K562 (cell line): ENCODE measurements around the gene FREM1. TPM values are rescaled to one million over a fixed set of nuclear protein-coding genes. Genes with fewer than 3 reads are reported as not detected.

Experiments
- MIER1 ChIP-seq: fragments of 450-650 bp; IDR thresholded peaks from 2 replicates; pipeline ENCODE4 v1.6.1; 2016; ENCODE audit warnings: antibody characterized with exemption, mild to moderate bottlenecking, low read depth
- POLR2G ChIP-seq: fragments of 200-400 bp; formaldehyde crosslinking; IDR thresholded peaks from 2 replicates; pipeline ENCODE4 v1.6.1; 2017; ENCODE audit warnings: low read depth, mild to moderate bottlenecking, antibody characterized with exemption, low read length, moderate library complexity
- SMAD4 ChIP-seq: fragments of 250-450 bp; sonication (Bioruptor Pico); conservative IDR thresholded peaks from 2 replicates; pipeline ENCODE4 v1.8.0; 2021; ENCODE audit warnings: inconsistent platforms, mild to moderate bottlenecking, moderate library complexity
- TAF15 ChIP-seq: fragments of 200-400 bp; formaldehyde crosslinking; IDR thresholded peaks from 2 replicates; pipeline ENCODE4 v1.6.1; 2017; ENCODE audit warnings: mild to moderate bottlenecking, low read depth, low read length, moderate library complexity
- ZNF174 ChIP-seq: fragments of 250-450 bp; sonication (Bioruptor Pico); IDR thresholded peaks from 2 replicates; pipeline ENCODE4 v1.4.0; 2020; ENCODE audit warnings: mild to moderate bottlenecking
- polyA plus RNA-seq, 8 experiments: library from polyadenylated mRNA; depleted of rRNA in 4 of 8; stranded (reverse) in 5 of 8; unstranded in 3 of 8; fragments of >200 nt; fragmentation: Nextera tagmentation in 2 of 8; fragmentation: Illumina TruSeq in 1 of 8; extraction: Ambion mirVana in 2 of 8; extraction: Trizol in 1 of 8; gene quantifications; 2 replicates each; pipeline versions ENCODE4 v1.2.1 to v1.2.3, GENCODE V29; 2011 to 2014; ENCODE audit warnings: inconsistent platforms in 1 of 8, missing spikeins in 1 of 8
- total RNA-seq, 7 experiments: library from RNA; depleted of rRNA in 6 of 7; stranded (reverse); fragments of >200 nt in 6 of 7; fragmentation: Illumina TruSeq in 2 of 7; extraction: Trizol in 2 of 7; gene quantifications; 2 replicates each; pipeline versions ENCODE4 v1.2.1 to v1.2.3, GENCODE V29; 2011 to 2021; ENCODE audit warnings: low replicate concordance in 1 of 7
- TF ChIP-seq, protein P1 (sequence below): fragments of 200-800 bp; sonication (Bioruptor generic); IDR thresholded peaks from 2 replicates; pipeline ENCODE4 v1.6.1; 2017; ENCODE audit warnings: missing genetic modification characterization, missing compliant biosample characterization
- TF ChIP-seq, protein P2 (sequence below): fragments of 450-650 bp; IDR thresholded peaks from 2 replicates; pipeline ENCODE4 v1.6.1; 2016; ENCODE audit warnings: mild to moderate bottlenecking, moderate library complexity
- TF ChIP-seq, protein P3 (sequence below): fragments of 450-650 bp; IDR thresholded peaks from 2 replicates; pipeline ENCODE4 v1.6.1; 2018; ENCODE audit not compliant: partially characterized antibody

The FREM1 gene
- total and polyA plus RNA-seq, 9 of the 15 experiments (the other 6 are each of a cell fraction or from before 2014, with no cell fraction given) = 0.03 to 0.24 (median 0.13) TPM; not detected in 2

DNA sequence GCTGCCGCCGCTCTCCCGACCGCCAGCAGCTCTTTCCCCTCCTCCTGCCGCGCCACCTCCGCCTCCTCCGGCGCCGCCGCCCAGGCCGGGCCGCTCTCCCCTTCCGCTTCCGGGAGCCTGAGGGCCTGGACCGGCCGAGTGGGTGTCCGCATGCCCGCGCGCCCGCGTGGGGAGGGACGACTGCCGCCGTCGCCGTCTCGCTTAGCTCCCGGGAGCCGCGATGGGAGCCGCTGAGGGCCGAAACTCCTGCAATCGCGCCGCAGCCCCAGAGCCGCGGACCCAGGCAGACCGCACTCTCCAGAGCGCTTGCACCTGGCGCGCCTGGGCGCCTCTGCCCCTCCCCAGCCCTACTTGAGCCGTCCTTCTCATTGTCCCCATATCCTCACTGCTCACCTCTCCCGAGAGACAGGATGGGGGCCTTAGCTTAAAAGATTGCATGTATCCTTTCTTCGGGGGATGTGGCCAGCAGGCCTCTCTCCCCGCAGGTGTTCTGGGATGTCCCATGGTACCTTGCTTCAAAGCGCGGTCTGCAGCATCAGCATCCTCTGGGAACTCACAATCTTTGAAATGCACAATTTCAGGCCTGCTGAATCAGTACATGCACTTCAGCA lies 216.9 kb downstream of the FREM1 start, which contains the start of gene ZDHHC21 (continued):
- TF ChIP-seq, protein P1, sequence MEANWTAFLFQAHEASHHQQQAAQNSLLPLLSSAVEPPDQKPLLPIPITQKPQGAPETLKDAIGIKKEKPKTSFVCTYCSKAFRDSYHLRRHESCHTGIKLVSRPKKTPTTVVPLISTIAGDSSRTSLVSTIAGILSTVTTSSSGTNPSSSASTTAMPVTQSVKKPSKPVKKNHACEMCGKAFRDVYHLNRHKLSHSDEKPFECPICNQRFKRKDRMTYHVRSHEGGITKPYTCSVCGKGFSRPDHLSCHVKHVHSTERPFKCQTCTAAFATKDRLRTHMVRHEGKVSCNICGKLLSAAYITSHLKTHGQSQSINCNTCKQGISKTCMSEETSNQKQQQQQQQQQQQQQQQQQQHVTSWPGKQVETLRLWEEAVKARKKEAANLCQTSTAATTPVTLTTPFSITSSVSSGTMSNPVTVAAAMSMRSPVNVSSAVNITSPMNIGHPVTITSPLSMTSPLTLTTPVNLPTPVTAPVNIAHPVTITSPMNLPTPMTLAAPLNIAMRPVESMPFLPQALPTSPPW = peak; percentile 26; the same call in 1 of the 2 replicates
- TF ChIP-seq, protein P2, sequence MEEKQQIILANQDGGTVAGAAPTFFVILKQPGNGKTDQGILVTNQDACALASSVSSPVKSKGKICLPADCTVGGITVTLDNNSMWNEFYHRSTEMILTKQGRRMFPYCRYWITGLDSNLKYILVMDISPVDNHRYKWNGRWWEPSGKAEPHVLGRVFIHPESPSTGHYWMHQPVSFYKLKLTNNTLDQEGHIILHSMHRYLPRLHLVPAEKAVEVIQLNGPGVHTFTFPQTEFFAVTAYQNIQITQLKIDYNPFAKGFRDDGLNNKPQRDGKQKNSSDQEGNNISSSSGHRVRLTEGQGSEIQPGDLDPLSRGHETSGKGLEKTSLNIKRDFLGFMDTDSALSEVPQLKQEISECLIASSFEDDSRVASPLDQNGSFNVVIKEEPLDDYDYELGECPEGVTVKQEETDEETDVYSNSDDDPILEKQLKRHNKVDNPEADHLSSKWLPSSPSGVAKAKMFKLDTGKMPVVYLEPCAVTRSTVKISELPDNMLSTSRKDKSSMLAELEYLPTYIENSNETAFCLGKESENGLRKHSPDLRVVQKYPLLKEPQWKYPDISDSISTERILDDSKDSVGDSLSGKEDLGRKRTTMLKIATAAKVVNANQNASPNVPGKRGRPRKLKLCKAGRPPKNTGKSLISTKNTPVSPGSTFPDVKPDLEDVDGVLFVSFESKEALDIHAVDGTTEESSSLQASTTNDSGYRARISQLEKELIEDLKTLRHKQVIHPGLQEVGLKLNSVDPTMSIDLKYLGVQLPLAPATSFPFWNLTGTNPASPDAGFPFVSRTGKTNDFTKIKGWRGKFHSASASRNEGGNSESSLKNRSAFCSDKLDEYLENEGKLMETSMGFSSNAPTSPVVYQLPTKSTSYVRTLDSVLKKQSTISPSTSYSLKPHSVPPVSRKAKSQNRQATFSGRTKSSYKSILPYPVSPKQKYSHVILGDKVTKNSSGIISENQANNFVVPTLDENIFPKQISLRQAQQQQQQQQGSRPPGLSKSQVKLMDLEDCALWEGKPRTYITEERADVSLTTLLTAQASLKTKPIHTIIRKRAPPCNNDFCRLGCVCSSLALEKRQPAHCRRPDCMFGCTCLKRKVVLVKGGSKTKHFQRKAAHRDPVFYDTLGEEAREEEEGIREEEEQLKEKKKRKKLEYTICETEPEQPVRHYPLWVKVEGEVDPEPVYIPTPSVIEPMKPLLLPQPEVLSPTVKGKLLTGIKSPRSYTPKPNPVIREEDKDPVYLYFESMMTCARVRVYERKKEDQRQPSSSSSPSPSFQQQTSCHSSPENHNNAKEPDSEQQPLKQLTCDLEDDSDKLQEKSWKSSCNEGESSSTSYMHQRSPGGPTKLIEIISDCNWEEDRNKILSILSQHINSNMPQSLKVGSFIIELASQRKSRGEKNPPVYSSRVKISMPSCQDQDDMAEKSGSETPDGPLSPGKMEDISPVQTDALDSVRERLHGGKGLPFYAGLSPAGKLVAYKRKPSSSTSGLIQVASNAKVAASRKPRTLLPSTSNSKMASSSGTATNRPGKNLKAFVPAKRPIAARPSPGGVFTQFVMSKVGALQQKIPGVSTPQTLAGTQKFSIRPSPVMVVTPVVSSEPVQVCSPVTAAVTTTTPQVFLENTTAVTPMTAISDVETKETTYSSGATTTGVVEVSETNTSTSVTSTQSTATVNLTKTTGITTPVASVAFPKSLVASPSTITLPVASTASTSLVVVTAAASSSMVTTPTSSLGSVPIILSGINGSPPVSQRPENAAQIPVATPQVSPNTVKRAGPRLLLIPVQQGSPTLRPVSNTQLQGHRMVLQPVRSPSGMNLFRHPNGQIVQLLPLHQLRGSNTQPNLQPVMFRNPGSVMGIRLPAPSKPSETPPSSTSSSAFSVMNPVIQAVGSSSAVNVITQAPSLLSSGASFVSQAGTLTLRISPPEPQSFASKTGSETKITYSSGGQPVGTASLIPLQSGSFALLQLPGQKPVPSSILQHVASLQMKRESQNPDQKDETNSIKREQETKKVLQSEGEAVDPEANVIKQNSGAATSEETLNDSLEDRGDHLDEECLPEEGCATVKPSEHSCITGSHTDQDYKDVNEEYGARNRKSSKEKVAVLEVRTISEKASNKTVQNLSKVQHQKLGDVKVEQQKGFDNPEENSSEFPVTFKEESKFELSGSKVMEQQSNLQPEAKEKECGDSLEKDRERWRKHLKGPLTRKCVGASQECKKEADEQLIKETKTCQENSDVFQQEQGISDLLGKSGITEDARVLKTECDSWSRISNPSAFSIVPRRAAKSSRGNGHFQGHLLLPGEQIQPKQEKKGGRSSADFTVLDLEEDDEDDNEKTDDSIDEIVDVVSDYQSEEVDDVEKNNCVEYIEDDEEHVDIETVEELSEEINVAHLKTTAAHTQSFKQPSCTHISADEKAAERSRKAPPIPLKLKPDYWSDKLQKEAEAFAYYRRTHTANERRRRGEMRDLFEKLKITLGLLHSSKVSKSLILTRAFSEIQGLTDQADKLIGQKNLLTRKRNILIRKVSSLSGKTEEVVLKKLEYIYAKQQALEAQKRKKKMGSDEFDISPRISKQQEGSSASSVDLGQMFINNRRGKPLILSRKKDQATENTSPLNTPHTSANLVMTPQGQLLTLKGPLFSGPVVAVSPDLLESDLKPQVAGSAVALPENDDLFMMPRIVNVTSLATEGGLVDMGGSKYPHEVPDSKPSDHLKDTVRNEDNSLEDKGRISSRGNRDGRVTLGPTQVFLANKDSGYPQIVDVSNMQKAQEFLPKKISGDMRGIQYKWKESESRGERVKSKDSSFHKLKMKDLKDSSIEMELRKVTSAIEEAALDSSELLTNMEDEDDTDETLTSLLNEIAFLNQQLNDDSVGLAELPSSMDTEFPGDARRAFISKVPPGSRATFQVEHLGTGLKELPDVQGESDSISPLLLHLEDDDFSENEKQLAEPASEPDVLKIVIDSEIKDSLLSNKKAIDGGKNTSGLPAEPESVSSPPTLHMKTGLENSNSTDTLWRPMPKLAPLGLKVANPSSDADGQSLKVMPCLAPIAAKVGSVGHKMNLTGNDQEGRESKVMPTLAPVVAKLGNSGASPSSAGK = peak; percentile 62; the same call in 1 of the 2 replicates
- TF ChIP-seq MIER1 (no peak), ZNF174 (no peak), TAF15 (no peak), SMAD4 (CRISPR knock-in tag) (peak; percentile 36; the same call in 1 of the 2 replicates), POLR2G (peak; percentile 82)
- TF ChIP-seq, protein P3, sequence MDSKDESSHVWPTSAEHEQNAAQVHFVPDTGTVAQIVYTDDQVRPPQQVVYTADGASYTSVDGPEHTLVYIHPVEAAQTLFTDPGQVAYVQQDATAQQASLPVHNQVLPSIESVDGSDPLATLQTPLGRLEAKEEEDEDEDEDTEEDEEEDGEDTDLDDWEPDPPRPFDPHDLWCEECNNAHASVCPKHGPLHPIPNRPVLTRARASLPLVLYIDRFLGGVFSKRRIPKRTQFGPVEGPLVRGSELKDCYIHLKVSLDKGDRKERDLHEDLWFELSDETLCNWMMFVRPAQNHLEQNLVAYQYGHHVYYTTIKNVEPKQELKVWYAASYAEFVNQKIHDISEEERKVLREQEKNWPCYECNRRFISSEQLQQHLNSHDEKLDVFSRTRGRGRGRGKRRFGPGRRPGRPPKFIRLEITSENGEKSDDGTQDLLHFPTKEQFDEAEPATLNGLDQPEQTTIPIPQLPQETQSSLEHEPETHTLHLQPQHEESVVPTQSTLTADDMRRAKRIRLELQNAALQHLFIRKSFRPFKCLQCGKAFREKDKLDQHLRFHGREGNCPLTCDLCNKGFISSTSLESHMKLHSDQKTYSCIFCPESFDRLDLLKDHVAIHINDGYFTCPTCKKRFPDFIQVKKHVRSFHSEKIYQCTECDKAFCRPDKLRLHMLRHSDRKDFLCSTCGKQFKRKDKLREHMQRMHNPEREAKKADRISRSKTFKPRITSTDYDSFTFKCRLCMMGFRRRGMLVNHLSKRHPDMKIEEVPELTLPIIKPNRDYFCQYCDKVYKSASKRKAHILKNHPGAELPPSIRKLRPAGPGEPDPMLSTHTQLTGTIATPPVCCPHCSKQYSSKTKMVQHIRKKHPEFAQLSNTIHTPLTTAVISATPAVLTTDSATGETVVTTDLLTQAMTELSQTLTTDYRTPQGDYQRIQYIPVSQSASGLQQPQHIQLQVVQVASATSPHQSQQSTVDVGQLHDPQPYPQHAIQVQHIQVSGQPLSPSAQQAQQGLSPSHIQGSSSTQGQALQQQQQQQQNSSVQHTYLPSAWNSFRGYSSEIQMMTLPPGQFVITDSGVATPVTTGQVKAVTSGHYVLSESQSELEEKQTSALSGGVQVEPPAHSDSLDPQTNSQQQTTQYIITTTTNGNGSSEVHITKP = peak; percentile 77
